AG04449 (cell line): ENCODE measurements around the gene KCNJ11.

Experiments used
- CTCF ChIA-PET: fragments of 350-600 bp; formaldehyde crosslinking; extraction: SDS; loops from one replicate; lab custom pipeline; 2021; ENCODE audit warnings: antibody characterized with exemption; lab: Yijun Ruan, JAX
- POLR2A ChIA-PET: fragments of 400-600, 350-600 bp; formaldehyde crosslinking; extraction: SDS; loops from one replicate; lab custom pipeline; 2020; ENCODE audit warnings: antibody characterized with exemption, inconsistent platforms; lab: Yijun Ruan, JAX
- DNase-seq: peaks from one replicate; pipeline ENCODE4 v3.0.0-alpha.2; 2010; ENCODE audit warnings: low read depth, low spot score
- H3K4me3 ChIP-seq: 2 replicates; pipeline ENCODE4 v1.5.1; 2011; ENCODE audit warnings: low read depth, mild to moderate bottlenecking, control low read depth, low read length
- CTCF ChIP-seq: IDR thresholded peaks from one replicate; pipeline ENCODE4 v1.5.1; 2011; ENCODE audit warnings: mild to moderate bottlenecking, moderate library complexity, low read length, control low read depth, inconsistent platforms; ENCODE audit not compliant: insufficient read depth; ENCODE audit errors: missing control alignments

Gene KCNJ11

GRCh38 chr11:17416492-17416891 lies 28.0 kb upstream of the KCNJ11 start:
- DNase-seq = no peak
- H3K4me3 ChIP-seq = no peak overlapping the region
- no peak for TF ChIP-seq CTCF
- ChIA-PET POLR2A (no interaction called here), CTCF (no interaction called here)

GRCh38 chr11:17415523-17416104 lies 27.2 kb upstream of the KCNJ11 start:
- POLR2A ChIA-PET = no interaction called here
- CTCF ChIA-PET = no interaction called here
- no peak overlapping the region for H3K4me3 ChIP-seq
- DNase-seq = no peak
- no peak for TF ChIP-seq CTCF

GRCh38 chr11:17414992-17415391 lies 26.5 kb upstream of the KCNJ11 start:
- TF ChIP-seq CTCF = no peak
- no peak overlapping the region for H3K4me3 ChIP-seq
- POLR2A ChIA-PET = no interaction called here
- DNase-seq = no peak
- CTCF ChIA-PET = no interaction called here

- H3K4me3 ChIP-seq = no peak overlapping the region
- no peak for TF ChIP-seq CTCF
Measured at GRCh38 chr11:17414317-17414737, 25.9 kb upstream of the KCNJ11 start.

GRCh38 chr11:17413414-17414316 lies 25.2 kb upstream of the KCNJ11 start:
- H3K4me3 ChIP-seq = no peak overlapping the region
- CTCF ChIA-PET = no interaction called here
- POLR2A ChIA-PET = no interaction called here
- no peak for TF ChIP-seq CTCF
- no peak for DNase-seq

More at GRCh38 chr11:17414317-17414737, 25.9 kb upstream of the KCNJ11 start:
- DNase-seq = no peak
- ChIA-PET CTCF (no interaction called here), POLR2A (no interaction called here)

GRCh38 chr11:17412488-17413180 lies 24.2 kb upstream of the KCNJ11 start:
- no peak for TF ChIP-seq CTCF

More at GRCh38 chr11:17412488-17413180, 24.2 kb upstream of the KCNJ11 start:
- CTCF ChIA-PET = no interaction called here
- DNase-seq = no peak
- no peak overlapping the region for H3K4me3 ChIP-seq
- POLR2A ChIA-PET = no interaction called here
